Measurements from ENCODE around the gene SMIM3. TPM values are rescaled to one million over a fixed set of nuclear protein-coding genes. Genes with fewer than 3 reads are reported as not detected.

Gene SMIM3
- total RNA-seq, 1 experiment from 2014 or later, result 11.7 TPM

Other genes with a start within 250 kb of the SMIM3 start
- gene SYNPO, start 138.1 kb upstream of the SMIM3 start, total RNA-seq (2014; rRNA removed; shearing (Covaris generic)), result 2.3 and 3.2 TPM in 2 replicates
- gene MYOZ3, start 117.5 kb upstream of the SMIM3 start, total RNA-seq (2014; rRNA removed; shearing (Covaris generic)), result 0.02 TPM in 1 of 2 replicates, not detected in the other
- 50.5 and 55.2 TPM in 2 replicates for gene RBM22, start 77.7 kb upstream of the SMIM3 start, total RNA-seq (2014; rRNA removed; shearing (Covaris generic))
- gene DCTN4, start 19.7 kb upstream of the SMIM3 start, total RNA-seq (2014; rRNA removed; shearing (Covaris generic)), result 41.5 and 47.8 TPM in 2 replicates
- gene IRGM, start 67.8 kb downstream of the SMIM3 start, total RNA-seq (2014; rRNA removed; shearing (Covaris generic)), result not detected in 2 replicates
- 9.9 and 12.3 TPM in 2 replicates for gene ZNF300, start 126.2 kb downstream of the SMIM3 start, total RNA-seq (2014; rRNA removed; shearing (Covaris generic))
- 3.3 and 4.0 TPM in 2 replicates for gene GPX3, start 241.8 kb downstream of the SMIM3 start, total RNA-seq (2014; rRNA removed; shearing (Covaris generic))

All from SJCRH30 (cell line).